ENCODE results near the gene RAB31. TPM values are rescaled to one million over a fixed set of nuclear protein-coding genes. Genes with fewer than 3 reads are reported as not detected.
"Not testable (repeated sequence)": the region's sequence is repeated elsewhere in the genome, so short reads cannot be mapped to it uniquely, and the experiment has no call there.

Gene RAB31
- total RNA-seq, 1 donor from 2014 or later, result 31.2 TPM

- no peak for TF ChIP-seq CTCF (conservative IDR thresholded peaks at IDR 0.05; ENCODE audit: low read depth, low read length)
- DNase-seq (ENCODE audit: low read depth), result no peak
- H3K4me3 ChIP-seq (ENCODE audit: low read depth, low read length), result no peak overlapping the region
Observed at GRCh38 chr18:9856092-9856491, 148.0 kb downstream of the RAB31 start.

- not testable (repeated sequence) for DNase-seq (ENCODE audit: low read depth); H3K4me3 ChIP-seq (ENCODE audit: low read depth, low read length)
Observed at GRCh38 chr18:9857479-9857998, 149.4 kb downstream of the RAB31 start.

GRCh38 chr18:9858642-9859041 lies 150.5 kb downstream of the RAB31 start:
- H3K4me3 ChIP-seq (ENCODE audit: low read depth, low read length), result no peak overlapping the region
- DNase-seq (ENCODE audit: low read depth), result no peak
- TF ChIP-seq CTCF (conservative IDR thresholded peaks at IDR 0.05; ENCODE audit: low read depth, low read length), result no peak

GRCh38 chr18:9859232-9859631 lies 151.1 kb downstream of the RAB31 start:
- no peak for TF ChIP-seq CTCF (conservative IDR thresholded peaks at IDR 0.05; ENCODE audit: low read depth, low read length)
- no peak for DNase-seq (ENCODE audit: low read depth)
- no peak overlapping the region for H3K4me3 ChIP-seq (ENCODE audit: low read depth, low read length)

- H3K4me3 ChIP-seq (ENCODE audit: low read depth, low read length), result no peak overlapping the region
- DNase-seq (ENCODE audit: low read depth), result no peak
- TF ChIP-seq CTCF (conservative IDR thresholded peaks at IDR 0.05; ENCODE audit: low read depth, low read length), result no peak
Observed at GRCh38 chr18:9860682-9861081, 152.6 kb downstream of the RAB31 start.

- no peak overlapping the region for H3K4me3 ChIP-seq (ENCODE audit: low read depth, low read length)
- no peak for TF ChIP-seq CTCF (conservative IDR thresholded peaks at IDR 0.05; ENCODE audit: low read depth, low read length)
- no peak for DNase-seq (ENCODE audit: low read depth)
Observed at GRCh38 chr18:9861157-9861556, 153.1 kb downstream of the RAB31 start.

- TF ChIP-seq CTCF (conservative IDR thresholded peaks at IDR 0.05; ENCODE audit: low read depth, low read length), result no peak
- H3K4me3 ChIP-seq (ENCODE audit: low read depth, low read length), result no peak overlapping the region
- no peak for DNase-seq (ENCODE audit: low read depth)
Observed at GRCh38 chr18:9861933-9862332, 153.8 kb downstream of the RAB31 start.

Measured in epithelial cell of proximal tubule (primary cell).